ES-I3 (cell line): ENCODE data around the gene DYSF.

Experiments
- H3K36me3 ChIP-seq: 2 replicates; pipeline ENCODE4 v1.6.1; 2013; ENCODE audit warnings: mild to moderate bottlenecking, low read length, control low read depth, moderate library complexity; ENCODE audit not compliant: insufficient read depth
- H3K4me1 ChIP-seq: 2 replicates; pipeline ENCODE4 v1.6.1; 2013; ENCODE audit warnings: mild to moderate bottlenecking, control low read depth, low read length; ENCODE audit not compliant: insufficient read depth
- H3K9ac ChIP-seq: 2 replicates; pipeline ENCODE4 v1.6.1; 2013; ENCODE audit warnings: low read depth, mild to moderate bottlenecking, low read length, moderate library complexity
- H3K9me3 ChIP-seq: 2 replicates; pipeline ENCODE4 v1.6.1; 2013; ENCODE audit warnings: mild to moderate bottlenecking, low read length, moderate library complexity; ENCODE audit not compliant: control insufficient read depth, insufficient read depth

The DYSF gene

DNA sequence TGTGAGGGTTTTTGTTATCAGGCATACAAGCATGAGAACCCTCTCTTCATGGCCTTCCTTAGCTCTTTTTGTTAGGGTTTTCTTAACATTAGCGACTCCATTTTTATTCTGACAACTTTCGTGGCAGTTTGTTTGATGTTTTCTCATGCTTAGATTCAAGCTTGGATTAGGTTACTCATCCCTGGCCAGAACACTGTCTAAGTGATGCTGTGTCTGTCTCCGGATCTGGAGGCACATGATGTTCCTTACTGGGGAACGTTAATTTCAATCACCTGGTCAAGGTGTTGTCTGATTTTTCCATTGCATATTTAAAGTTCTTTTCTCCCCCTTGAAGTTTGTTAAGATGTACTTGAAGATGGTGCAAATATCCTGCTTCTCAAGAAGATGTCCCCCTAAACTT, 40.7 kb downstream of the DYSF start:
- peaks cover 15% of the 10 kb centered on the region for H3K4me1 ChIP-seq
- no peaks in the 10 kb centered on the region for H3K36me3 ChIP-seq
- no peaks in the 10 kb centered on the region for H3K9me3 ChIP-seq
- no peak overlapping the region for H3K9ac ChIP-seq

DNA sequence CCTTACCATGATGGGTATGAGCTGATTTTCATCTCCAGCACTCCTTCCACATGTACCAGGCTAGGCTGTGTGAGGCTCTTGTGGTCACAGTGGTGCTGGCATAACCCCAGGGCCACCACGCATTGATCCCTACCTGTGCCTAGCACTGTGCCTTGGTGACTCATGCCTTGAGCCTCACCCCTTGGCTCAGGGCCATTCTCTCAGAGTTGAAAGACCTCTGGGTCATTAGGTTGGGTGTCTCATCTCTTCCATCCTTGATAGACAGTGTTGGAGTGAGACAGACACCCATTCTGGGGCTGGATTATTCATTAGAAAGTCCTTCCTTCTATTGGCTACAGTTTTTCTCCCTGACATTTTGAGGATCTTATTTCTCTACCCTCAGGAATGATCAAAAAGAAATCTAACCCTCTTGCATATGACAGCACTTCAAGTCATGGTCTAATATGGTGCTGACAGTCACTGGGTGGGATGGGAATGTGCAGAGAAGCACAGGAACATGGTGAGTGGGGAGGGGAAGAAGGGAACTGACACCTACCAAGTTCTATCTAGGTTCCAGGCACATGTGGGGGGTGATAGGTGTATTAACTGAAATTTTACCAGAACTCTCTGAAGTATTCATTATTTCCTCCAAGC, 41.3 kb downstream of the DYSF start:
- Histone ChIP-seq H3K9ac (no peak overlapping the region), H3K4me1 (peaks cover 17% of the 10 kb centered on the region), H3K9me3 (no peaks in the 10 kb centered on the region), H3K36me3 (no peaks in the 10 kb centered on the region)

DNA sequence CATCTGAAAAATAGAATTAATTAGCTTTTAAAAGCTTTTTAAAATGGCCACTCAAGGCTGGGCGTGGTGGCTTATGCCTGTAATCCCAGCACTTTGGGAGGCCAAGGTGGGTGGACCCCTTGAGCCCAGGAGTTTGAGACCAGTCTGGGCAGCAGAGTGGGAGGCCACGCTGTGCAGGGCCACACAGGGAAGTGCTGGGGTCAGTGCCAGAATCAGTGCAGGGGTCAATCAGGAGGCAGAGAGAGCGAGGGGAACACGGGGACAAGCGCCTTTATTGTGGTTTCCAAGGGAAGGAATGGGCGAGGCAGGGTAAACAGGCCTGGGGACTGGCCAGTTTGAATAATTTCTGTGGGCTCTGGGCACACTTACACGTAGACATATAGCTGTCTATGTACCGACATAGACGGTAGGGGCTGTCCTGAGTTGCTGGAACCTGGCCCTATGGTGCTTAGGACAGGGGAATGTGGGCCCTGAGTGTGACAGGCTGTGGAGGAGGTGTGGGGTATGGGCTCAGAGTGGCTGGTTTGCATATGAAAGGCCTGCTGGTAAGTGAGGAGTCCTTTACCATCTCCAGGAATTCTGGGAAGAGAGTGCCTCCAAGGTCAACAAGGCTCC, 42.9 kb downstream of the DYSF start:
- no peak overlapping the region for H3K9ac ChIP-seq
- H3K4me1 ChIP-seq, result peaks cover 29% of the 10 kb centered on the region
- no peaks in the 10 kb centered on the region for H3K9me3 ChIP-seq
- no peaks in the 10 kb centered on the region for H3K36me3 ChIP-seq

DNA sequence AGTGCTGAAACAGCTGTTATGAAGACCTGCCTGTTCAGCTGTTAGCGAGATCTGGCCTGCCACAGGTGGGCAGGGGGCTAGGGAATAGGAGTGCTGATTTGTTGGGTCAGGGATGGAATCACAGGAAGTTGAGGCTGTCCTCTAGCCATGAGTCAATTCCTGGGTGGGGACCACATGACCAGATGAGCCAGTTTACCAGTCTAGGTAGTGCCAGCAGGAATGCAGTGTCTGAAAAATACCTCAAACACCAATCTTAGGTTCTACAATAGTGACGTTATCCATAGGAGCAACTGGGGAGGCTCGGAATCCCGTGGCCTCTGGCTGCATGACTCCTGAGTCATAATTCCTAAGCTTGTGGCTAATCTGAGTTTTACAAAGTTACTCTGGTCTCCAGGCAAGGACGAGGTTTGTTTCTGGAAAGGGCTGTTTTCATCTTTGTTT, 44.9 kb downstream of the DYSF start:
- H3K4me1 ChIP-seq, result peaks cover 29% of the 10 kb centered on the region
- no peaks in the 10 kb centered on the region for H3K36me3 ChIP-seq
- H3K9me3 ChIP-seq, result no peaks in the 10 kb centered on the region
- no peak overlapping the region for H3K9ac ChIP-seq

DNA sequence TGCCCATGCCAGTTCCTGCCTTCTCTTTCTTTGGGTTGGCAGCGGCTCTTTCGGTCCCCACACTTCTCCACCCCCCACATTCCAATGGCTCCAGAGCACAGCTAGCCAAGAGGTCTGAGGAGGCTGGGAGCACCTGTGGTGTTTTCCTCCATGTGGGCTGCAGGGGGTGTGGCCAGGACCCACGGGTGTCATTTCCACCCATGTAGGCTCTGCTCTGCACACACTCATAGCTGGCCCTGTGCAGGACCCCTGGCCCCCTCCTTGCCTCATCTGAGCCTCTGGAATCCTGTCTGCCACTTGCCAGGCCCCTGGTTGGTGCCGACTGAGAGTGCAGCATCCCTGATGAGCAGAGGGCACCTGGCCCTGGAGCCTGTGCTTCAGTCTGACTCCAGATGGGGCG, 46.3 kb downstream of the DYSF start:
- Histone ChIP-seq H3K4me1 (peaks cover 29% of the 10 kb centered on the region), H3K9ac (no peak overlapping the region), H3K36me3 (no peaks in the 10 kb centered on the region), H3K9me3 (no peaks in the 10 kb centered on the region)

DNA sequence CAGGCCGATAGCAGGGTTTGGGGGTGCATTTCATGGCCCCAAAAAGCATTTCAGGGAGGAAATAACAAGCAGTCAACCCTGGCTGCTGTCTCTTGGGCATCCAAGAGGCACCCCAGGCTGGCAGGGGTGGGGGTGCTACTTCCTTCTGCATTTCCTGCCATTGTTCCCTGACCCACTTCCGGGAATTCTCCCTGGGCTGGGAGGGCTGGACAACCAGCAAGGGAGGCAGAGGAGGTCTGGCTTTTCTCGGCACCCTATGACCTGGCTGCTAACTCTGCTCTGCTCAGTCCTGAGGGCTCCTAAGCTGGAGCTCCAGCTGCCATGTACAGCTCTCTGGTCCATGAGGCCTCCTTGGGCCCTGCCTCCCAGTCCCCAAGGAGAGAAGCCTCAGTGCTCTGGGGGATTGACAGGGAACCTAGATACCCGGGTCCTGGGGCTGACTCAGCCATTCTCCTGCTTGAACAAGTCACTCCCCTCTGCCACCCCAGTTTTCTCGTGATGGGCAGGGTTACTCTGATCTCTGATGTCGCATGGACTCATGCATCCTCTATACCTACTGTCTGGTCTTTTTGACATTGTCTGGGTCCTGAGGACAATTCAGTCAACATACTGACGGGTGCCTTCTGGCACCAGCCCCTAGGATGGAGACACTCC, 47.2 kb downstream of the DYSF start:
- H3K4me1 ChIP-seq, result peaks cover 29% of the 10 kb centered on the region
- no peak overlapping the region for H3K9ac ChIP-seq
- H3K36me3 ChIP-seq, result no peaks in the 10 kb centered on the region
- no peaks in the 10 kb centered on the region for H3K9me3 ChIP-seq

DNA sequence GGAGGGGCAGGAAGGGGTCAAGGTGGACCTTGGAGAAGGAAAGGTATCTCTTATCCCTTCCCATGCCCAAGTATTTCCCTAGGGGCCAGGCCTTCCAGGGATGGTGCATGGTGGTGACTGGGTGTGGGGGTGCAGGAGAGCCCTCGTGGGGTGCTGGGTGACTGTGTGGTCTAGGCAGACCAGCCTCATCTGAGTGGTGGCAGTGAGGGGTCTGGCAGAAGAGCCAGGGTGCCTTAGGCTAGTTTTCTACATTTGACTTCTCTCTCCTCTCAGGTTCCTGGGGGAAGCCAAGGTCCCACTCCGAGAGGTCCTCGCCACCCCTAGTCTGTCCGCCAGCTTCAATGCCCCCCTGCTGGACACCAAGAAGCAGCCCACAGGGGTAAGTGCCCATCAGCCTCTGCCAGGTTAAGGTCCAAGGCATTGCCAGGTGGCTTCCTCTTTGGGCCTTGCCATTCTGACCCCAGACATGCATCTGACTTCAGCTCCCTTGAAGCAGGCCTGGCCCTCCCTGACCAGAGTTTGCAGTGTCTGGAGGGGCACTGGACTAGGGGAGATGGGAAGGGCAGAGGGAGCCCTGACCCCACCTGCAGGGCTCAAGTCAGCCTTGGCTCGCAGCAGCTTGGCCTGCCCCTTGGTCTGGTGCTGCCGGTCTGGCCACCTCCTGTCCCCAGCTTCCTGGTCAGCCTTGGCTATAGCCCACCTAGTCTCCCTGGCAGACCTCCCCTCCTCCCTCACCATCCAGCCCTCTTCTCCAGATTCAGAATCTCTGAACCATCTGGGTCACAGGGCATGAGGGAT, 49.8 kb downstream of the DYSF start:
- H3K36me3 ChIP-seq, result no peaks in the 10 kb centered on the region

DNA sequence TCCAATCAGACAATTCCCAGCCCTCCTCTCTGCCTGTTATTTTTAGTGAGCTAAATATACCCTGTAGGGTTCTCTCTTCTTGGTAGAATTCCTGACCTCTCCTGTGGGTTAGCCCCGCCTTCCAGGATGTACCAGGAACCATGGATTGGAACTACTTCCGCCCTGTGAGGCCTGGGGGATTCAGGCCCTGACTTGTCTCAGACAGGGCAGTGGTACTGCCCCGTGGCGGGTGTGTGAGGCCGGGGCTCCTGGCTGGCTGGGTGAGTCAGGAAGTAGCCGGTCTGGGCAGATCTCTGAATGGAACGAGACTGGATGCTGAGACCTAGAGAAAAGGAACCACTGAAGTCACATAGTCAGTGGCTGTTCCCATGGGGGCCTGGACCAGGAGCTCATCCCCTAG, 50.5 kb downstream of the DYSF start:
- Histone ChIP-seq H3K9ac (no peak overlapping the region), H3K4me1 (peaks cover 14% of the 10 kb centered on the region), H3K36me3 (no peaks in the 10 kb centered on the region), H3K9me3 (no peaks in the 10 kb centered on the region)

More for the DNA sequence above, 49.8 kb downstream of the DYSF start:
- H3K9me3 ChIP-seq, result no peaks in the 10 kb centered on the region
- no peak overlapping the region for H3K9ac ChIP-seq
- peaks cover 18% of the 10 kb centered on the region for H3K4me1 ChIP-seq

DNA sequence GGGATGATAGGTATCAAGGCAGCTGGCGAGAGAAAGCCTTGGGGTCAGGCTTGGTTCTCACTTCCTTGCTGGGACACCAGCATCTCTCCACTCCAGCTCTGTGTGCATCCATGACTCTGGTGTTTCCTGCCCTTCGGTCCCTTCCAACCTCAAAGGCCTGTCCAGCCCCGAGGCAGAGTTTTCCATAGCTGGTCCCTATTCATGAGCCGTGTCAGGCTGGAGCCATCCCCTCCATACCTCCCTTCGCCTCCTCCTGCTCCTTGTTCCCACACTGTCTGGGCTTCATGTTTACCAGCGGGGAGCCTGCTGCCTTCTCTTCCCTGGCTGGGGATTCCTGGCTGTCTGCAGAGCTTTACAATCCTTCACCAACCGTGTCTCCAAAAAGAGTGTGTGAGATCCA, 51.2 kb downstream of the DYSF start:
- Histone ChIP-seq H3K36me3 (no peaks in the 10 kb centered on the region), H3K9ac (no peak overlapping the region), H3K9me3 (no peaks in the 10 kb centered on the region), H3K4me1 (peaks cover 12% of the 10 kb centered on the region)

DNA sequence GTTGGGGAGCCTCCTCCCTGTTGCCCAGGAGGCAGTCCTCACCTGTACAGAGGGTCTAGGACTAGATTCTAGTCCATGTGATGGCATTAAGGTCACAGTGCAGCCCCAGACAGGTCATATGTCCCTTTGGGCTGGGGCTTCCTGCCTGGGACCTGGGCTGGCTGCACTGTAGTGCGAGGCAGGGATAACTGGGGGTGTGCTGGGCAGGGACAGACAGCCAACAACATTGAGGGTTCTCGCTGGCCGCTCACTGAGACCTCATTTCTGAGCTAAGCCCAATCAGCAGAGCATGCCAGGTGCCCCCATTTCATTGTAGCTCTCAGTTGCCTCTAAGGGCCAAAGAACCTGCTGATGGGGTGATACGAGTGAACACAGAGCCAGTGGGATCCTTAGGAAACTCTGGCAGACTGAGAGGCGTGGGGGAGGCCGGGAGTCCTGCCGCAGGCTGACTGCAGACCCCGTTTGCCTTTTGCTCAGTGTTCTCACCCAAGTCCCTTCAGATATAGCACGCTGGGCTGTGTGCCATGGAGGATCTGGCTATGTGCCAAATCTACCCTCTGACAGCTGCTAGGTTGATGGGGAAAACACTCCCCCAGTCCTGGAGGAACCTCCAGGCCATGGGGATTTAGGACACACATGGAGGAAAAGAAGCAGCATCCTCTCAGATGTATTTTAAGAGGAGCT, 51.9 kb downstream of the DYSF start:
- Histone ChIP-seq H3K4me1 (peaks cover 6% of the 10 kb centered on the region), H3K9ac (no peak overlapping the region), H3K9me3 (no peaks in the 10 kb centered on the region), H3K36me3 (no peaks in the 10 kb centered on the region)

DNA sequence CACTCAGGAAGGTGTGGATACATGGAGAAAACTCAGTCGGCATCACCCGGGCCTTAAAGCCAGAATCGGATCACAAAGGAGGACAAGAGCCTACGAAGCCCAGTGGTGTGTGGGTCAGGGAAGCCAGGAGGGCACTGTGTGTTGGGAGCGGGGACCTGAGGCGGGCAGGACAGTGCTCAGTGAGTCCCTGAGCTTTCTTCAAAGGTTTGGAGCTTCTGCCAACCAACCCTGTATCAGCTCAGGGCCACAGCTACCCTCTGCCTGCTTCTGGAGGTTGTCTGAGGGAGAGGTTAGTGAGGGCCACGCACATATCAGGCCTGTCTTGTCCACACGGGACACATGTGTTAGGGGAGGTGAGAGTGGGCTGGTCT, 52.4 kb downstream of the DYSF start:
- H3K9ac ChIP-seq, result no peak overlapping the region
- H3K4me1 ChIP-seq, result peaks cover under 1% of the 10 kb centered on the region; the same call in 1 of the 2 replicates
- no peaks in the 10 kb centered on the region for H3K9me3 ChIP-seq
- no peaks in the 10 kb centered on the region for H3K36me3 ChIP-seq

DNA sequence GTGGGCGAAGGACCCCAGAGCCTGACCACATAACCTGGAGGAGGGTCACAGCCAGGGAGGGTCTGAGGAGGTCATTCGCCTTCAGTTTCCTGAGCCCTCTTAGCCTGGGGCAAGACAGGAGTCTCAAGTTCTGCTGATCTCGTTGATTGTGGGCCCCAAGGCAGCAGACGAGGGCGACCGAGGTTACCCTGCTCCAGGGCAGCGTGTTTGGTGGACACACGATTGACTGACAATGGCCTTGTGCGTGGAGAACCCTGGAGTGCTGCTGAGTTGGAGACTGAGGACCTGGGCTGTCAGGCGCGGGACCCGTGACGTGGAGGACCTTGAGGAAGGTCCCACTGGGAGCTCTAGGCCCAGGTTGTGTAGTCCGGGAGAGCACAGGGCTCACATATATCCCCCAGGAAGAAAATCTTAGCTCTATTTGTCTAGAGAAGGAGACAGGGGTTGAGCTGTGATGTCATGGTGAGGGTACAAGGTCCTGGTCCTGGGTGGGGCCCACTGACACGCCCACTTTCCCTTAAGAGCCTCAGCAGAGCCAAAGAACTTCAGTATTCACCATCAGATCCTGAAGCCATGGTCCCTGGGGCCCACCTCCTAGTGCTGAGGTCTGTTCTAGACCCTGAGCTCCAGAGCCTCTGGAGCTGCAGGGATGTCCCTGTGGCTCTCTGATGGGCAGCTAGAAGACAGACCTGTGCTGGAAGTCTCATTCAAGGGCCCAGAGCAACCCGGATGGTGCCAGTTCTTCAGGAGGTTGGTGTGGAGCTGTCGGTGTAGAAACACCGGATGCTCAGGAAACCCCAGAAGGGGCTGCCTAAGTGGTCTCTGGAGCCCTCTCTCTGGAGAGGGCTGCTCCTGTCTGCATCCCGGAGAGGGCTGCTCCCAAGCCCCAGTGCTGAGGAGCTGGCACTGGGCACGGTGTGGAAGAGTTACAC, 53.1 kb downstream of the DYSF start:
- Histone ChIP-seq H3K9ac (no peak overlapping the region), H3K36me3 (no peaks in the 10 kb centered on the region), H3K9me3 (no peaks in the 10 kb centered on the region), H3K4me1 (no peaks in the 10 kb centered on the region)

DNA sequence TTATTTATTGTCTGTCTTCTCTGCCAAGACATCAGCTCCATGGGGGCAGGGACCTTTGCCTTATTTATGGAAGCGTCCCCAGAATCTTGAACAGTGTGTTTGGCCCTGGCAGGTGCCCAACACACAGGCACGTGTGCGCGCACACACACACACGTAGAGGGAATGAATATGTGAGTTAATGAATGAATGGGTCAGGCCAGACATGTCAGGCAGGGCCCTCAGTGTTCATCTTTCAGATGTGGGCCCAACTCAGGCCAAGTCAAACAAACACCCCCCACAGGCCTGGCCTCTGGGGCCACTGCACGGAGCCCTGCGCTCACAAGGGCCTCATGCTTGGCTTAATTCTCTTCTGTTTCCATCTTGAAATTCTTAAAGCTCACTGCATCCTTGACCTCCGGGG, 54.1 kb downstream of the DYSF start:
- Histone ChIP-seq H3K9me3 (no peaks in the 10 kb centered on the region), H3K9ac (no peak overlapping the region), H3K36me3 (no peaks in the 10 kb centered on the region)

More for the DNA sequence above, 54.1 kb downstream of the DYSF start:
- no peaks in the 10 kb centered on the region for H3K4me1 ChIP-seq
